GM19043 (cell line): ENCODE data around the gene ST8SIA2.

Experiments
- ATAC-seq: cut with Tn5 transposase; IDR thresholded peaks from one replicate; pipeline ENCODE4 v1.9.1; 2021; ENCODE audit warnings: low read depth; ENCODE audit not compliant: unreplicated experiment

Gene ST8SIA2

DNA sequence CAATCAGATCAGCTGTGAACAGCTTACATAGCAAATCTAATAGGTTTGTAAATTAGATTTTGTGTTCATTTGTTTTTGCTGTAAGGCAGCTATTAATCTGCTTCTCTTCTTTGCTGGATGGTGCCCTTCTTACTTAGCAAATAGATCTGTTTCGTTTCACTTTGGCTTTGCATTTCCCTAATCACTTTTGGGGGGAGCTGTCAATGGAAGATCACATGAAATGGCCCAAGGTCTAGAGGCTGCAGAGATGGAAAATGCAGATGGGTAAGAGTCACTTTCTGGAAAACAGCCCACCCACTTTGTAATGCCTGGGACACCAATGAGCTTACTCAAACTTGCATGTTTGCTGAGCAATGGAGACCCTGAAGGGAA, 36.4 kb downstream of the ST8SIA2 start:
- ATAC-seq: no peak

DNA sequence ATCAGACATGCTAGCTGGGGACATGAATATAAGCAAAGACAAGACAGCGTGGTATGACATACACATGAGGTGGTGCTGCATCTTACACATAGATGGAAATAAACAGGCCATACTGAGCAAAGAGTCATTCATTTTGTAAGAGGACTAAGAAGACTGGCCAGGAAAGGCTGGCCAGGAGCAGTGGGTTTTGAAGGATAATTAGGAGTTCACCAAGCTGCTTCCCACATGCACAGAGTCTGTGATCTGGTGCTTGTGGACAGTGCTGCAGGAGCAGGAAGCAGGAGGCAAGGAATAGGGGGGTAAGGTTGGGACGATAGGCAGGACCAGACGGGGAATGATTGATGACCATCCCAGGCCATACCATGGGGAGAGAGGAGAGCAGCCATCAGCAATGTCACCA, 41.5 kb downstream of the ST8SIA2 start:
- no peak for ATAC-seq

DNA sequence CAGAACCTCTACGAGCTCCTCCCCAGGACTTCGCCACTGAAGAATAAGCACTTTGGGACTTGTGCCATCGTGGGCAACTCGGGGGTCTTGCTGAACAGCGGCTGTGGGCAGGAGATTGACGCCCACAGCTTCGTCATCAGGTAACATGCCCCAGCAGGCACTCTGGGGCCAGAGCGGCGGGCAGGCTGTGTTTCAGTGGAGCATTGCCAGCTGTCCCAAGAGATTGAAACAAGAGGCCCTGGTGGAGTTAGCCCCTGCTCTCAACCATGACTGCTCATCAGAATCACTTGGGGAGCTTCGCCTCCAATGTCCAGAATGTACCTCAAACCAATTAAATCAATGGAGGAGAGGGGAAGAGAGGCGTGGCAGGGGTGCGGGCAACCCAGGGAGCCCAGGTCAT, 44.8 kb downstream of the ST8SIA2 start:
- no peak for ATAC-seq

DNA sequence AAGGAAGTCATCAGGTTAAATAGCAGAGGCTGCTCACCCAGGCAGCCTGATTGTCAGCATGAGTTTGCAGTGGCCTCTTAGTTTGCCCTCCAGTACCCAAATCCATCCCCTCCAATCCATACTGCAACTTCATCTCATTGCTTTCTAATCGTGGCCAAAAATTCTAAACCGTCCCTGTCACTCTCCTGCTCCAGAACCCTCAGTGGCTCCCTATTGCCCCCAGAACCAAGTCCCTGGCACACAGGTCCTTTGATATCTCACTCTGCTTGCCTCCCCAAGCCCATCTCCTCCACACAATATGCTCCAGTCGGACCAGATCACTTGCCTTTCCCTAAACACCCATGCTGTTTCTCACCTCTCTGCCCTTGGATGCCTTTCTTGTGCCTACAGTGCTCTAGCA, 49.7 kb downstream of the ST8SIA2 start:
- ATAC-seq: no peak

DNA sequence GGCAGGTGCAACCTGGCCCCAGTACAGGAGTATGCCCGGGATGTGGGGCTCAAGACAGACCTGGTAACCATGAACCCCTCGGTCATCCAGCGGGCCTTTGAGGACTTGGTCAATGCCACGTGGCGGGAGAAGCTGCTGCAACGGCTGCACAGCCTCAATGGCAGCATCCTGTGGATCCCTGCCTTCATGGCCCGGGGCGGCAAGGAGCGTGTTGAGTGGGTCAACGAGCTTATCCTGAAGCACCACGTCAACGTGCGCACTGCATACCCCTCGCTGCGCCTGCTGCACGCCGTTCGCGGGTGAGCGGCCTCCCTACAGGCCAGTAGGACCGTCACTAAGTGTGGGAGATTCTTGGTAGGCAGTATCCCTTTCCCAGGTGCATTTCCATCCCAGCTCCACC, 51.0 kb downstream of the ST8SIA2 start:
- ATAC-seq: no peak

DNA sequence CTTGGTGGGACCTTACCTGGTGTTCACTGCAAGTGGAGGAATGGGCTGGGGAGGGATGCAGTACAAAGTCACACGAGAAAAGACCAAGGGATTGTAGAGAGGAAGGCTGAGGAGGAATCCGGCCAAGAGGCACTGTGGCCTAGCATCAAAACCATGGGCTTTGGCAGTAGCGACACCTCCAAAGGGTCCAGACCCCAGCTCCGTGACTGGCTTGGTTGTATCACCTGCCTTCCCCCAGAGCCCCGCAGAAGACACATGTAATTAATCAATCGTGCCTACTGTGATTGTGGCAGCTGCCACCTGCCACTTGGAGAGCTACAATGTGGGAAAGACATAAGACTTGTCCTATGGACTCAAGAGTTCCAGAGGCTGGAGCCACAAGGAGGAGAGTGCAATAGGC, 54.7 kb downstream of the ST8SIA2 start:
- no peak for ATAC-seq

DNA sequence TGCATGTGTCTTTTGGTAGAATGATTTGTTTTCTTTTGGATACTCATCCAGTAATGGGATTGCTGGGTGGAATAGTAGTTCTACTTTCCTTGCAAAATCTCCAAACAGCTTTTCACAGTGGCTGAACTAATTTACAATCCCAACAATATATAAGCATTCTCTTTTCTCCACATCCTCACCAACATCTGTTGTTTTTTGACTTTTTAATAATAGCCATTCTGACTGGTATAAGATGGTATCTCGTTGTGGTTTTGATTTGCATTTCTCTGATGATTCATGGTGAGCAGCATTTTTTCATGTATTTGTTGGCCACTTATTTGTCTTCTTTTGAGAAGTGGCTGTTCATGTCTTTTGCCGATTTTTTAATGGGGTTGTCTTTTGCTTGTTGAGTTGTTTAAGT, 55.8 kb downstream of the ST8SIA2 start:
- ATAC-seq: no peak

DNA sequence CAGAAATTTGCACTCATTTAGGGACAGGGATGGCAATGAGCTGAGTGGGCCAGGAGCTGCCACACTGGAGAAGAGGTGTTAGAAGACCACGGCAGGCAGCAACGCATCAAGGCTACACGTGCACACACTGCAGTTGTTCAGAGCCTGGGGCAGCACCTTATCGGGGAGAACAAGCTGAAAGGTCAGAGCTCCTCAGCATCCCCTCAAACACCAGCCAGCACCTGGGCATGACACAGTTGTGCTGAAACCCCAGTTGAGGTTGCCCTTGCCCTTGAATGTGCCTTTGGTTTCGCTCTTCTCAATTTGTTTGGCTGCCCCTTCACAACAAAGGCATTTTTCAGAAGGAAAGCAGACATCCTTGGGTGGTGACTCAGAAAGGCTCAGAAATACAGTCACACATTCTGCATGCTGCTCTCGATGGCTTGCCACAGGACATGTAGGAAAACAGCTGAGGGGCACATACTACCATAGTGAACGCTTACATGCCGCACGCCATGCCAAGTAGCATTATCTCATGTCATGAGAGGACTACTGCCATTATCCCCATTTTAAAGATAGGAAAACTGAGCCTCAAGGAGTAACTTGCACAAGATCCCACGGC, 57.6 kb downstream of the ST8SIA2 start:
- ATAC-seq: no peak

DNA sequence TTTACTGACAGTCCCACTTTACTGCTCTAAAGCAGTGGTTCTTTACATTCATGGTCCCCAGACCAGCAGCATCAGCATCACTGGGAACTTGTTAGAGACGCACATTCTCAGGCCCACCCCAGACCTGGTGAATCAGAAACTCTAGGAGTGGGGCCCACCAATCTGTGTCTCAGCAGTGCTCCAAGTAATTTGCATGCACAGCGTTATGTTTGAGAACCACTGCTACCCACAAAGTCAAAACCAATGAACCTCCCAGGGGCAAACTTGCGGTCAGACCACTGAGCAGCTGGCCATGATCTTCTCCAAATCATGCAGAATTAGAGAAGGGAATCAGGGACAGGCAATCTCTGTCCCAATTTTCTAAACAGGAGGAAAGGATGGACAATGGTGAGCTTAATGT, 58.5 kb downstream of the ST8SIA2 start:
- ATAC-seq: no peak

DNA sequence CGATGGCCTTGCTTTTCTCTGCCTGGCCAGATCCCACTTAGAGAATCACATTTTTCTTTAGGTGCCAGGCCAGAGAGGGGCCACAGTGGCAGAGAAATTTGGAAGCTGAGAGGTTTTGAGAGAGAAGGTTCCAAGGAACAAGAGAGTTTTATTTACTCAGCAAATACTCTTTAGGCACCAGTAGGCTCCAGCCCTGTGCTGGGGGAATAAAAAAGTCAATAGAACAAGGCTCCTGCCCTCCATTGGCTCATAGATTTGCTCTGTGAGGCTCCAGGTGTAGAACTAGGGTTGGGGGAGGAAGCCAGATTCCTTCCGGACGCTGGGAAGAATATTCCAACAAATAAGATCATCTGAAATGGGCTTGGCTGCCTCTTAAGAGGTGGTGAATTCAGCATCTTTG, 59.9 kb downstream of the ST8SIA2 start:
- ATAC-seq: no peak

DNA sequence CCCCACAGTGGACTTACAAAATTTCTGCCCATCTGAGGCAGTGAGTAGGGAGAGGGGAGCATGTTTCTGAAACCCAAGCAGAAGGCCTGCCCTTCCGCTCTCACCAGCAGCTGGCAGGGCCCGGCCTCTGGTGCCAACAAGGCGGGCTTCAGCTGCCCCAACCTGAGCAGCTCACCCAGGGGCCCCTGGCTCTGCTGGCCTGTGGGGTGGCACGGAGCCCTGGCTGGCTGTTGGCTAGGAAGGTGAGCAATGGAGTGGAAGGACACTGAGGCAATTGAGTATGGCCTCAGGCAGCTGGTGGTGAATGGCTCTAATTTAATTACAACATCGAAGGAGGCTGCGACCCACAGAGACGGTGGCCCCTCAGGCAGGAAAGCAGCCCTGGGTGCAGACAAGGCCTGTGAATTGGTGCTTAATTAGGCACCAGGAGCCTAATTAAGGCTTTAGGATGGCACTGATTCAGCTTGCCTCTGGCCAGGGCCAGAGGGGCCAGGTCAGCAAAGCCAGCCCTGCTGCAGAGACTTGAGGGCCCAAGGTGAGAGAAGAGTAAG, 60.9 kb downstream of the ST8SIA2 start:
- ATAC-seq: no peak

DNA sequence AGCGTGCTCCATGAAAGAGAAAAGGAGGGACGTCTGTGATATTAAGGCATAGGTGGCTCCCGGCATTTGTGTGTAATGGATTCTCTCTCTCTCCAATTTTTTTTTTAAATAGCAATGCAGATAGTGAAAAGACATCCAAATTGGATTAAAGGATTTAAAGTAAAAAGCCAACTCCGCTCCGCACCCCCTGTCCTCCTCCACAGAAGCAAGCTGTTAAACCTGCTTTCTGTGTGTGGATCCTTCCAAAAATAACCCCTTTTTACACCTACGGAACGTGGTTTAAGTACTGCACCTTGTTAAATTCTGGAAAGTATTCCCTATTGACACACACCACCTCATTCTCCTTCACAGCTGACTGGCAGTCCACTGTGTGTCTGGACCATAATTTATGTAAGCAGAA, 61.6 kb downstream of the ST8SIA2 start:
- no peak for ATAC-seq

DNA sequence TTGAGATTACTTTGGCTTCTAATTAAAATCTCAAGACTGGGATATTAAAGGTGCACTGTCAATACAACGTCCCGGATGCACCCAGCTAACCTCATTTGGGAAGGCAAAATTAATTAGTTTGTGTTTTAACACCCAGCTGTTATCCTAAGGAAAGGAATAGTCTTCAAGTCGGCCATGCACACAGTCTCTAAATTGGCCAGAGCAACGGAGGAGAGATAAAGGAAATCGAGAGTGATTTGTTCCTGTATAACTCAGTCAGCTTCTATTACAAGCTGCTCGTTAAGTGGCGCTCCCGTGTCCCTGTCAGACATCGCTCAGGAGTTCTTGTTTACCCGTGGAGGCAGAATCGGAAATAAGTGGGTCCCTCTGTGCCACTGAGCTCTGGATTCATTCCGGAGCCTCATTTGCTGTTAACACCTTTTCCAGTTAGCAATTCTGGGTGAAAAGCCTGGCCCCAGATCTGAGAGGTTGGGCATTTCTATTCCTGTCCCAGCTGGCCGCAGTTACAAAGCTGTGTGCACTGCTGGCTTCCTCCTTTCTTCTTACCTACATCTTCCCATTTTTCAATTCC, 63.9 kb downstream of the ST8SIA2 start:
- no peak for ATAC-seq

DNA sequence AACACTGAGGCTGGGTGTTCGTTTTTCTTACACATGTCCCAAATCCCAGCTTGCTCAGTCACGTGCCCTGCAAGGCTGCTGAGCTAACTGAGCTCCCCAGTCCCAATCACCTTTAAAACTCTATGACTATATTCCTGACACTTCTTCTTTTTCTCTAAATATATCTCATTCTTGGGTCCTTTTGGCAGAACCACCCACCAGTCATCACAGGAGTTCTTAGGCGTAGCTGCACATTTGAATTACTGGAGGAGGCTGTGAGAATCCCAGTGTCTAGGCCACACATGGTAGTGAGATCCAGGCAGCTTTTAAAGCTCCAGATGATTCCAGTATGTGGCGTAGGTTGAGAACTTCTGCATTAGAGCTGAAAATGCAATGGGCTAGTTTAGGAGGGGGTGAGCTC, 66.3 kb downstream of the ST8SIA2 start:
- ATAC-seq: no peak

DNA sequence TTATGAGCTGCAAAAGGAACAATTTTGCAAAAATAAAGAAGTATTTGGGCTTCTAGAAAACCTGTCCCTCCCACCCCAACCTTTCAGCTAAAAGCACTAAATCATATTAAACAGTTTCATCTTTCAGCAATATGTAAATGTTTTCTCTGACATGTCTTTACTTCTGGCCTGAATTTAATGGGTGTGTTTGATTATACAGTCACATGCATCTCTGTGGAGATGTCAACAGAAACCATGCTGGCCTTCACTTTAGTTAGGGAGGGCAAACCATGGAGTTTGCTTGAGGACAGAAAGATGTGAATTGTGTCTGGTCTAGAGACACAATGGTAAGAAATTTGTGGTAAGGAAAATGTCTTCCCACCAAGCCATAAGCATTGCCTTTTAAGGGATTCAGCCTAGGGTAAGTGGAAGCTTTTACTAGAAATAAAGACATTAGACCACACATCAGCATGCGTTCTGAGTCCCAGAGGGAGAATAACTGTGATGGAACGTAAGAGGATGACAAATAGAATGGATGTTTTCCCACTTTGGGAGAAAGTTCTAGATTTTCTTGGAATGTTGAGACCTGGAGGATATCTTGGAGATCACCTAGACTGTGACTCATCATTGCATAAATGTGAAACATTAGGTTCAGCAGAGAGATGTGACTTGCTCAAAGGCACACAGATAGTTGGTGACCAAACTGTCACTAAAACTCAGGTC, 68.9 kb downstream of the ST8SIA2 start:
- no peak for ATAC-seq

DNA sequence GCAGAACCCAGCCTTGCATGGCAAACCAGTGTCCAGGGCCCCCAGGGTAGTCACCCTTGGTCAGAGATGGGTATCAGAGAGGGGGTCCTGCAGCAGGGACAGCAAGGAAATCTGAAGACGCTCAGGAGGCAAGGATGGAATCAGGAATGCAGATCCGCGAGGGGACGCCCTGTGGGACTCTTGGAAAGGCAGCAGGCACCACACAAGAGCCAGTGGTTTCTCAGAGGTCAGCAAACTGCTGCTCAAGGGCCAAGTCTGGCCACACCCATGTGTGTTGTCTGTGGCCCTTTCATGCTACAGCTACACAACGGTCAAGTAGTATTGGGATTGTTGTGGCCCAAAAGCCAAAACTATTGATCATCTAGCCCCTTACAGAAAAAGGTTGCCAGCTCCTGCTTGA, 69.7 kb downstream of the ST8SIA2 start:
- ATAC-seq: no peak

DNA sequence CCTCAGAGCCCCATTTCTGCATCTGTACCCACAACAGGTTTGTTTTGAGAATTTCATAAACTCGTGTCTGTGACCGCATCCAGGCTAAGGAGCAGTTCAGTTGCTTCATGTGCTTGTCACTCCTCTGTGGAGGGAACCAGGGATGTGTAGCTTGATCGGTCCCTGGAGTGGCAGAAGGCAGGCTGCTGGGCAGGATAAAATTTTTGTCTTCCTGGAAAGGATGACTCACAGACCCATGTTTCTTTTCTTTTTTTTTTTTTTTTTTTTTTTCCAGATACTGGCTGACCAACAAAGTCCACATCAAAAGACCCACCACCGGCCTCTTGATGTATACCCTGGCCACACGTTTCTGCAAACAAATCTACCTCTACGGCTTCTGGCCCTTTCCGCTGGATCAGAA, 70.1 kb downstream of the ST8SIA2 start:
- ATAC-seq: no peak

DNA sequence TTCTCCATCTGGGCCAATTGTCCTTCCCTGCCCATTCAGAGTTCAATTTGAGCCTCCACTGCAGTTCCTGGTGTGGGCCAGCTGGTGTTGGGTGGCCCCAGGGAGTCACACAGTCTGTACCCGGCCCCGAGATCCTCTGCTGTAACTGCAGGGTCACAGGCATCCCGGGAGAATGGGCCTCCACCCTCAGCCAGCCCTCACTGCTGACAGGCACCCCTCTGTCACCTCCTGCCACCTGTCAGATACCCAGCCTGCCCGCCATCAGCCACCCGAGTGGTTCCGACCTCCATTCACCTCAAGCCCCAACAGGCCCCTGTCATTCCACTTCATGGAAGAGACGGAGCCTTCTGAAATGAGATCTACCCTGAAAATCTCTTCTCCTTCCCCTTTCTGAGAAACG, 73.2 kb downstream of the ST8SIA2 start:
- ATAC-seq: no peak

DNA sequence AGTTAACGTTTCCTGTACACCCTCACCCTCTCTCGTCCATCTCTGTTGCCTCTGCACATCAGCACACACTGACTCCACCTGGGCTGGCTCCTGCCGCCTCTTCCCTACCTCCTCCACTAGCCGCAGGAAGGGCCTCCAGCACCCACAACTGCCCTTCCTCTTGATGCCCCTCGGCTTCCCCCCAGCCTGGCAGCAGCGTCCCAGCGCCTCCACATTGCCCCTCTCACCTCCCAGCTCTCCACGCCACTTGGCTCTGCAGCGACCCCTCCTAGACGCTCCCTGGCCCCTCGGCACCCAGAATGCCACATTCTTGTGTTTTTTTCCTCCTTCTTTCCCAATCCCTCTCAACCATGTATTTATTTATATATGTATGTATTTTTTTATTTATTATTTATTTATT, 73.6 kb downstream of the ST8SIA2 start:
- ATAC-seq: no peak

DNA sequence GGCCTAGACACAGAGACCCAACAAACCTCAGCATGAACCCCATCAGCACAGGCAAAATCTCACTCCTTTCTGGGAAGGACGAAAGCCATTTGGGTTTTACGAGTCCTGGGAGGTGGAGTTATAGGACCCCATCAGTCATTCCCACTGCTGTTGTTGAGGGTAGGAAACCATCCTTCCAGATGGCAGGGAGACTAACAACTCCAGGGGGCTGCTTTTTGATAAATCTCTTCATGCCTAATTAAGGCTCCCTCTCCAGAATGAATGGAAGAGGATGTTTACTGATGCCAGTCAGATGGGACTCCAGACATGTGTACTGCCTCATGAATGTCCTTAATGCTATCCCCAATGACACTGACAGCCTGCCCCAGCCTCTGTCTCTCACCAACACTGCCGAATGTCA, 75.3 kb downstream of the ST8SIA2 start:
- no peak for ATAC-seq

DNA sequence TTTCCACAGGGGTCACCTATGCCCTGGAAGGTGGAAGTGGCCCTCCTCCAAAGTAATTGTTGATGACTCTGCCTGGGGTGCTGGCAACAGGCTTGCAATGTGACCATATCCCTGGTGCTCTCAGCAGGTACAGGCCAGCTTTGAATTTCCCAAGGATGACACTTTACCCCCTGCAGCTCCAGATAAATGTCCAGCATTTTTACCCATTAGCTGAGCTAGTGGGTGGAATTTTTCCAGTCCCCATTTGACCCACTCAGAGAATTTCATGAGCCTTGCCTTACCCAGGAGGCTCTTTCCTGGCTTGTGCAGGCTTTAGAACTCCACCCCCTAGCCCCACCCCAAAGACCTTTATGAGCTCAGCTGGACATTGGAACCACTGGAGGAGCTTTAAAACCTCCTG, 77.6 kb downstream of the ST8SIA2 start:
- no peak for ATAC-seq

DNA sequence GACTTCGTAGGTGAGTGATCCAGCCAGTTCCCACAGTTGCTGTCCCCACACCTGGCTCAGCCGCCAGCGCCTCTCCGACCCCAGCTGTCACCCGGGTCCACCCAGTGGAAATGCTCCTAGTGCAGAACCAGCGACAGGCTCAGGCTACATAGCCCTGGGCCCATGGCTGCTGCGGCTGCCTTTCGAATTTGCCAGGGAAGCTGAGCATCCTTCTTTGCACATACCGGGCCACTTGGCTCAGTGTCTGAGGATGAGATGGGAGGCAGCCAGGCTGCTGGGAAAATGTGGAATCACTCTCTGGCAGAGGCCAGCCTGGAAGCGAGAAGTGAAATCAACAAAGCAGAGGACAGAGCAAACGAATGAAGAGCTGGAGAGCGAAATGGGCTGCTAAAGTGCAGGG, 80.1 kb downstream of the ST8SIA2 start:
- no peak for ATAC-seq
